ENCODE measurements around the gene TMEM161A. TPM values are rescaled to one million over a fixed set of nuclear protein-coding genes. Genes with fewer than 3 reads are reported as not detected.

The TMEM161A gene
- 11.6 to 27.0 TPM (median 24.9 TPM) in 5 replicates for total RNA-seq (2022; extraction: Qiagen RNA extraction; ENCODE audit: low read depth)

GRCh38 chr19:19138109-19138981 is at the start of gene TMEM161A:
Gene TMEM161A (minus strand): TSS chr19:19138478. CDS start chr19:19138428, 50 bp downstream.

GRCh38 chr19:19170053-19170872 is 32.0 kb upstream of the TMEM161A start, which contains the start of gene MEF2B:
Gene MEF2B (minus strand): TSS chr19:19170263. CDS start chr19:19150735, 19,528 bp downstream.

Other genes with a start within 250 kb of the TMEM161A start
- 3.1 to 7.2 TPM (median 6.3 TPM) in 5 replicates for gene CERS1, start 242.3 kb downstream of the TMEM161A start, total RNA-seq (2022; extraction: Qiagen RNA extraction; ENCODE audit: low read depth)
- 139 to 168 TPM (median 153 TPM) in 5 replicates for gene COPE, start 219.1 kb downstream of the TMEM161A start, total RNA-seq (2022; extraction: Qiagen RNA extraction; ENCODE audit: low read depth)
- 34.2 to 45.5 TPM (median 42.4 TPM) in 5 replicates for gene DDX49, start 218.8 kb downstream of the TMEM161A start, total RNA-seq (2022; extraction: Qiagen RNA extraction; ENCODE audit: low read depth)
- gene HOMER3, start 197.3 kb downstream of the TMEM161A start, total RNA-seq (2022; extraction: Qiagen RNA extraction; ENCODE audit: low read depth) = 21.5 to 38.0 TPM (median 31.3 TPM) in 5 replicates
- gene SUGP2, start 105.0 kb downstream of the TMEM161A start, total RNA-seq (2022; extraction: Qiagen RNA extraction; ENCODE audit: low read depth) = 21.2 to 38.5 TPM (median 30.9 TPM) in 5 replicates
- gene ARMC6, start 104.9 kb downstream of the TMEM161A start, total RNA-seq (2022; extraction: Qiagen RNA extraction; ENCODE audit: low read depth) = 23.8 to 30.4 TPM (median 29.8 TPM) in 5 replicates
- gene SLC25A42, start 74.5 kb downstream of the TMEM161A start, total RNA-seq (2022; extraction: Qiagen RNA extraction; ENCODE audit: low read depth) = 0.19 to 1.1 TPM (median 0.87 TPM) in 5 replicates
- 0.15 to 0.82 TPM (median 0.63 TPM) in 5 replicates for gene MEF2B, start 31.8 kb upstream of the TMEM161A start, total RNA-seq (2022; extraction: Qiagen RNA extraction; ENCODE audit: low read depth)
- gene BORCS8, start 53.7 kb upstream of the TMEM161A start, total RNA-seq (2022; extraction: Qiagen RNA extraction; ENCODE audit: low read depth) = 9.2 to 12.7 TPM (median 11.5 TPM) in 5 replicates
- 26.4 to 47.2 TPM (median 43.9 TPM) in 5 replicates for gene RFXANK, start 53.8 kb upstream of the TMEM161A start, total RNA-seq (2022; extraction: Qiagen RNA extraction; ENCODE audit: low read depth)
- 26.5 to 31.8 TPM (median 30.6 TPM) in 5 replicates for gene NR2C2AP, start 64.9 kb upstream of the TMEM161A start, total RNA-seq (2022; extraction: Qiagen RNA extraction; ENCODE audit: low read depth)
- gene NCAN, start 73.5 kb upstream of the TMEM161A start, total RNA-seq (2022; extraction: Qiagen RNA extraction; ENCODE audit: low read depth) = 0.02 TPM in 1 of 5 replicates, not detected in the others
- gene TM6SF2, start 134.8 kb upstream of the TMEM161A start, total RNA-seq (2022; extraction: Qiagen RNA extraction; ENCODE audit: low read depth) = 0.33 to 2.2 TPM (median 0.50 TPM) in 5 replicates
- gene SUGP1, start 182.0 kb upstream of the TMEM161A start, total RNA-seq (2022; extraction: Qiagen RNA extraction; ENCODE audit: low read depth) = 25.3 to 34.4 TPM (median 26.8 TPM) in 5 replicates
- gene MAU2, start 182.4 kb upstream of the TMEM161A start, total RNA-seq (2022; extraction: Qiagen RNA extraction; ENCODE audit: low read depth) = 7.4 to 16.0 TPM (median 14.3 TPM) in 5 replicates

All from A549 treated with ZK216348 at 1 μM for 4 hours (cell line).